ENCODE measurements around the gene ATAD5.
"Not testable (repeated sequence)": the region's sequence is repeated elsewhere in the genome, so short reads cannot be mapped to it uniquely, and the experiment has no call there.

The ATAD5 gene

GRCh38 chr17:30906101-30906911, 74.5 kb downstream of the ATAD5 start, which contains the start of gene TEFM:
TSS of gene TEFM (minus strand) at chr17:30906238. CDS start at chr17:30906198, 40 bp downstream.
- intact Hi-C loops (cut with DNase I): no loop called here
- peak; percentile 85 to 98 (median 91) for DNase-seq

GRCh38 chr17:30908717-30909420, 77.1 kb downstream of the ATAD5 start:
- DNase-seq: no peak
- intact Hi-C loops (cut with DNase I): no loop called here

- DNase-seq; intact Hi-C loops (cut with DNase I): not testable (repeated sequence)
These were observed 78.4 kb downstream of the ATAD5 start for GRCh38 chr17:30910151-30910550.

DNA sequence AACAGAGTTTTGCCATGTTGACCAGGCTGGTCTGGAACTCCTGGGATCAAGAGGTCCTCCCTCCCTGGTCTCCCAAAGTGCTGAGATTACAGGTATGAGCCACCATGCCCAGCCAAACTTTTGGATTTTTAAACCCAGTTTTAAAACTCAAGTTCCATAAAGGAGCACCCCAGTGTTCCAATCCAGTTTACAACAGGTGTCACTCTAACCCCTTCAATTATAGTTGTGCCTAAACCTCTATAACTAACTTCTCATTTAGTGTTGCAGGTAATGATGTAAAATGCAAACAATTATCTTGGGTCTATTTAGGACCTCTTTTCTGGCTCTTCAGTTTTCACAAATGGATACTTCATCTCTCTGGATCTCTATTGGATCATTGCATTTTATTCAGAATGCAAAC, 82.2 kb downstream of the ATAD5 start:
- intact Hi-C loops (cut with DNase I): no loop called here
- DNase-seq: no peak

DNA sequence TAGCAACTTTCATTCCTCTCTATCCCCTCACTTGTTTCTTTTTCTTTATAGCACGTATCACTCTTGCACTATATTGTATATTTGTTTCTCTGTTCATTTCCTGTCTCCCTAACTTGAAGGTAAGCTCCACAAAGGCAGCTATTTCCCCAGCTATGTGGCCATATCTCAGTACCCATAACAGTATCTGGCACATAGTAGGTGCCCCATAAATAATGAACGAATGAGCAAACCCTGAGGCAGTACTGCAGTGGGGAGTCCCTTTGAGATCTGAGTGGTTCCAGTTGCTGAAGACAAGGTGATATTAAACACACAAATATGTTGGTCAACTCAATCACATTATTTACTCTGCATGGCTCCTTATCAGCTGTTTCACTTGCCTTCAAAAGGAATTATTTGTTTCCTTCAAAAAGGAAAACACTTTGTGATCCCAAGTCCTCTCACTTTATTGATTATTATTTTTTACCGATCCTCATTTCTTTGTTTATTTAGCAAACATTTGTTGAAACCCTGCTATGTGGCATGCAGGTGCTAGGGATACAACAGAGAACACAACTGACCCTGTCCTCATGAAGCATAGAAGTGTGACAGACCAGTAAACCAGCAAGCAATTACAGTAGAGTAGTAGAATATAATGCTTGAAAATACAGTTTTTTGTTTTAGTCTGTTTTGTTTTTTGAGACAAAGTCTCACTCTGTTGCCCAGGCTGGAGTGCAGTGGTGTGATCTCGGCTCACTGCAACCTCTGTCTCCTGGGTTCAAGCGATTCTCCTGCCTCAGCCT, 84.3 kb downstream of the ATAD5 start:
- DNase-seq: no peak
- intact Hi-C loops (cut with DNase I): no loop called here

DNA sequence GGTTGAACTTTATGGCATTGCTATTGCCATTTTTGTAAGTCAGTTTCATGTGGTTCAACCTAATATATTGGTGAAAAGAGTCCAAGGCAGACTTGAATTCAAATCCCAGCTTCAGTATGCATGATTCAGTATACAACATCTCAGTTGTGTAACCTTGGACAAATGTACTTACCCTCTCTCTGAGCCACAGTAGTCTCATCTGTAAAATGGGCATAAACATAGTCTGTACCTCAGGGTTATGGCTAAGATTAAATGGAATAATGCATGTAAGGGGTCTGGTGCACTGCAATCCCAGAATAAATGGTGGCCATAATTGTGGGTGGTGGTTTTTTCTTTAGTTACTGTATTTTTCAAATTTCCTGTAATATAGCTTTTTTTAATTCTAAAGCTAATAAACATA, 85.3 kb downstream of the ATAD5 start:
- DNase-seq: no peak
- intact Hi-C loops (cut with DNase I): no loop called here

- intact Hi-C loops (cut with DNase I): no loop called here
- no peak for DNase-seq
These were observed 88.5 kb downstream of the ATAD5 start for GRCh38 chr17:30920282-30920681.

DNA sequence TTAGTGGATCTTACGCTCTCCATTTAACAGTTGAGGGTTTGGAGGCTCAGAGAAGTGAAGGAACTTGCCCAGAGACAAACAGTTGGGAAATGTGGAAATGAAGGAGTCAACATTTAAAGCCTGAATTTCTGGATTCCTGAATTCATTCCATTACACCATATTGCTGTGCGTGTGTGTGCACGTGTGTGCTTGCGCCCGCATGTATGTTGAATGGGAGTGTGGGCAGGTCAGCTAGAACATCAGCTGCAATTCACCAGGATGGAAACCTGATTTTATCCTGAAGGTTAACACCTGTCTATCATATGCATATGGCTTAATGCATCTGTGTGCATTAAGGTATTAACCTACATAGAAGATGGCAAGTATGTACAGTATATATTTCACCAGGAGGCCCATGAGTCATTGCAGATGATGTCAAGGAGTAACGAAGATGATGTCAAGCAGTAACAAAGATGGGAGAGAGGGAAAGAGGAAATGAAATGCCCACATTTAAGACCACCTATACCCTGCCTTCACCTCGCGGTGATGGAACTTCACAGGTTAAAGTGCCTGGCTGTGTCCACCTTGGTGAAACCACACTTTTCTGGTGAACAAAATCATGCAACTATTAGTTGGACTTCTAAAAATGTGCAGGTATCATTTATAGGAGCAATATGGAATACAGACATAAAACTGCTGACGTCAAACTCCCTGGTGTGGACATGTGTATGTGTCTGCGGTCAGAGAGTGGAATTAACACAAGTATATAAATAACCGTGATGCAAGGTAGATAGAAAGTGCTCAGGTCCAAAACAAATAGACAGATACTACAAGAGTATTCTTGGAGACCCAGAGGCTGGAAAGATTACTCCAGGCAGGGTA, 89.1 kb downstream of the ATAD5 start:
- intact Hi-C loops (cut with DNase I): no loop called here
- DNase-seq: no peak

GRCh38 chr17:30921544-30922196, 89.9 kb downstream of the ATAD5 start, which contains the start of gene ADAP2:
TSS of gene ADAP2 (plus strand) at chr17:30921945. CDS start at chr17:30922015, 70 bp downstream.
- peak in 3 of 10 donors; percentile 26 to 89 (median 27) for DNase-seq

DNA sequence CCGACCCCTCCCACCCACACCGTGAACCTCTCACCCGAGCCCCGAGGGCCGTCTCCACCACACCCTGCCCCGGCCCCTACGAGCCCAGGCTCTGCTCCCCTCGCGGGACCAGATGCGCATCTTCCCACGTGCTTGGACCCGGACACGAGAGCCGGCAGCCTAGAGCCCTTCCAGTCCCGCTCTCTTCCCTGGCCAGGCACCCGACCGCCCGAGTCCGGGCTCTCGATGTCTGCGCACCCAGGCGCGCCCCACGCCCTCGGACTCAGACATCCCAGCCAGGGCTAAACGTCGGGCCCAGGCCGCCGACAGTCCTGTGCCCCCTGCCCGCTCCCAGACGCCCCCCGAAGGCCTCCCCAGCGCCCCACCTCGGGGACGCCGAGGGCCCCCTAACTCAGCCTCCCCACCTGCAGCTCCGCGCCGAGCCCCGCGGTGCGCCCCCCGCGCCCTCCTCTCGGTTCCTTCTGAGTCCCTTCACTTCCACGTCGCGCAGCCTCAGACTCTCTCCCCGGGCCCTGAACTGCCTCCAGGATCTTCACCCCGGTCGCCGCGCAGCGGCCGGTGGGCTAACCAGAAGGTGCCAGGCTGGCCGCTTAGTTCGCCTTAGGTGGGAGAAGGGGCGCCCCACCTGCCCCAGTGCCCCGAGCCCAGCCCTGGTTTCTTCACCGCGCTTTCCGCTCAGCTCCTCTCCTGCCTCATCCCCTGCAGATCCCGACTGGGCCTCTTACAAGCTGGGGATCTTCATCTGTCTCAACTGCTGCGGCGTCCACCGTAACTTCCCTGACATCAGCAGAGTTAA, 90.7 kb downstream of the ATAD5 start:
- DNase-seq: peak in 1 of 10 donors; percentile 82
- intact Hi-C loops (cut with DNase I): no loop called here

More at GRCh38 chr17:30921544-30922196, 89.9 kb downstream of the ATAD5 start, which contains the start of gene ADAP2:
- intact Hi-C loops (cut with DNase I): no loop called here

DNA sequence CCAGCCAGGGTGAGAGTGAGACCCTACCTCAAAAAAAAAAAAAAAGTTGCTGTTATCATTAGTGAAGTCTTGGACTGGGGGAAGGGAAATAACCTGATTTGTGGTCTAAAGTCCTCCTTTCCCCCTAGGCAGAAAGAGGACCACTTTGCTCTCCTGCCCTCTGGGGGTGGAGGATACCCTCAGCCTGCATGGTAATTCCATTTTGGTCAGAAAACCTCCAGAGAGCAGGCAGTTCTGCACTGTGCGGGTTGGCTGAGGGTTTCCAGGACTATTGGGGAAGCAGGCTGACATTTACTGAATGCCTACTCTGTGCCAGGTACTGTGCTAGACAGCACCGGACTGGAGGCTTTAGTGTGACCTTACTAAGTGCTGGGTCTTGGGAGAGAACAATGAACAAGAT, 92.6 kb downstream of the ATAD5 start:
- intact Hi-C loops (cut with DNase I): no loop called here
- no peak for DNase-seq

DNA sequence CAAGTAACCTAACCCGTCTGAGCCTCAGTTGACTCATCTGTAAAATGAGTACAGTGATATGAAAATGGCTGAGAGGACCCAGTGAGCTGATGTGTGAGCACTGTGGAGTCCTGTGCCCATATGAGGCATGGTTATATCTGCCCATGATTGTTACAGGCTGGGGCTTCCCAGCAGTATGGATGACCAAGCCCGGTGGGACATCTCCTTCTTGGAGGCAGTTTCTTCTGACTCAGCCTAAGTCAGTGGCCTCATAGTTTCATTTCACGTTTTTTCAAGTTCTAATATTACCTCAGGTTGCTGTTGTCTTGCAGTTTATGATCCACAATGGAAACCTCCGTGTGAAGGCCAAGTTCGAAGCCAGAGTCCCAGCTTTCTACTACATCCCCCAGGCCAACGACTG, 94.8 kb downstream of the ATAD5 start:
- DNase-seq: peak in 1 of 10 donors; percentile 8
- intact Hi-C loops (cut with DNase I): no loop called here

- peak in 1 of 10 donors; percentile 7 for DNase-seq
- intact Hi-C loops (cut with DNase I): no loop called here
These were observed 96.0 kb downstream of the ATAD5 start for GRCh38 chr17:30927756-30928155.

DNA sequence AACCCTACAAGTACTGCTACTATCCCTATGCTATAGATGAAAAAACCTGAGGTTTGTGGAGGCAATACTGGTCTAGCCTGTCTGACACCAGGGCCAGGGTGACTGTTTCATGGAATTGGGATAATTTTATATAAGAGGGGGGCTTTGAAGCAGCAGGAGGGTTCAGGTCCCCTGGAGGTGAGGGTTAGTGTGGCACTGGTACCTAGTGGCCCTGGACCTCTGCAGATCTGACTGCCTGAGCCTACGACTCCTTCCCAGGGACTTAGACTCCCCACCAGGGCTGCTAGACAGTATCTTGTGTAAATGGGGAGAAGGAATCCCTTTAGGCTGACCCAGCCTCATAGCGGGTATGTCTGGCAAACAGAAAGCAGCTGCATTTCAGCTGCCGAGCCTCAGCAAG, 96.8 kb downstream of the ATAD5 start:
- intact Hi-C loops (cut with DNase I): no loop called here
- peak in 1 of 10 donors; percentile 1 for DNase-seq

GRCh38 chr17:30929081-30929633, 97.4 kb downstream of the ATAD5 start:
- intact Hi-C loops (cut with DNase I): no loop called here
- no peak for DNase-seq

DNA sequence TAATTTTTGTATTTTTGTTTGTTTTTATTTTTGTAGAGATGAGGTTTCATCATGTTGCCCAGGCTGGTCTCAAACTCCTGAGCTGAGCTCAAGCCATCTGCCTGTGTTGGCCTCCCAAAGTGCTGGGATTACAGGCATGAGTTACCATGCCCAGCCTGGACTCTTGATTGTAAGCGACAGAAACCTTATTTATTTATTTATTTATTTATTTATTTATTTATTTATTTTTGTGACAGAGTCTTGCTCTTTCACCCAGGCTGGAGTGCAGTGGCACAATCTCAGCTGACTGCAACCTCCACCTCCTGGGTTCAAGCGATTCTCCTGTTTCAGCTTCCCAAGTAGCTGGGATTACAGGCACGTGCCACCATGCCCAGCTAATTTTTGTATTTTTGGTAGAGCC, 98.1 kb downstream of the ATAD5 start:
- intact Hi-C loops (cut with DNase I): not testable (repeated sequence)

GRCh38 chr17:30930495-30930894, 98.7 kb downstream of the ATAD5 start:
- intact Hi-C loops (cut with DNase I): no loop called here
- no peak for DNase-seq

More for the DNA sequence above, 98.1 kb downstream of the ATAD5 start:
- DNase-seq: peak in 1 of 10 donors; percentile 19

- intact Hi-C loops (cut with DNase I): not testable (repeated sequence)
- peak in 1 of 10 donors; percentile 14 for DNase-seq
These were observed 99.8 kb downstream of the ATAD5 start for GRCh38 chr17:30931582-30931981.

Measured in posterior cingulate gyrus (tissue), 11 donors.